GM12864 (cell line): Measurements from ENCODE around the gene STARD9.
"Not testable (repeated sequence)": the region's sequence is repeated elsewhere in the genome, so short reads cannot be mapped to it uniquely, and the experiment has no call there.

ENCODE experiments used
- DNase-seq: peaks from one replicate; pipeline ENCODE4 v3.0.0-alpha.2; 2011; ENCODE audit warnings: low read depth
- H3K4me3 ChIP-seq: 2 replicates; pipeline ENCODE4 v1.5.1; 2011; ENCODE audit warnings: mild to moderate bottlenecking, low read depth, low read length, control low read depth
- TF ChIP-seq, protein P1 (sequence below): IDR thresholded peaks from 2 replicates; pipeline ENCODE4 v1.5.1; 2011; ENCODE audit warnings: low read depth, mild to moderate bottlenecking, moderate library complexity, low read length, control low read depth, inconsistent platforms; ENCODE audit errors: missing control alignments

The STARD9 gene

DNA sequence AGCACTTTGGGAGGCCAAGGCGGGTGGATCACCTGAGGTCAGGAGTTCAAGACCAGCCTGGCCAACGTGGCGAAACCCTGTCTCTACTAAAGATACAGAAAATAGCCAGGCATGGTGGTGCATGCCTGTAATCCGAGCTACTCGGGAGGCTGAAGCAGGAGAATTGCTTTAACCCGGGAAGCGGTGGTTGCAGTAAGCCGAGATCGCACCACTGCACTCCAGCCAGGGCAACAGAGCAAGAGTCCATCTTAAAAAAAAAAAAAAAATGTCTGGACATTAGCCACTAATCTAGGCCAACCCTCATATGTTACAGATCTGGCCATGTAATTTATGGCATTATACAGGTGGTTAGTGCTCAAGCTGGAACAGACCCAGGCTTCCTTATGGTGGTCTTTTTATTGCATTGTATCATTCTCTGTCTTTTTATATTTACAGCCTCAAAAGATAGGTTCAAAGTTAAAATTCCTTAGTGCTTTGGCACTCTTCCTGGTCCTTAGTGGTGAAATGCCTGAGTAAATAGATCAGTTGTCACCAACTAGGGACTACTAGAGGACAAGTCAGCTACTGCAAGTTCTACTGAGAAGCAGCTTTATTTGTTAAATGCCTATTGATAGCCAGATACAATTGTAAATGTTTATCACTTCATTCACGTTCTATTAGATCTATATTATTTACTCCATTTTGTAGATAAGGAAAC, 16.0 kb downstream of the STARD9 start:
- TF ChIP-seq, protein P1, sequence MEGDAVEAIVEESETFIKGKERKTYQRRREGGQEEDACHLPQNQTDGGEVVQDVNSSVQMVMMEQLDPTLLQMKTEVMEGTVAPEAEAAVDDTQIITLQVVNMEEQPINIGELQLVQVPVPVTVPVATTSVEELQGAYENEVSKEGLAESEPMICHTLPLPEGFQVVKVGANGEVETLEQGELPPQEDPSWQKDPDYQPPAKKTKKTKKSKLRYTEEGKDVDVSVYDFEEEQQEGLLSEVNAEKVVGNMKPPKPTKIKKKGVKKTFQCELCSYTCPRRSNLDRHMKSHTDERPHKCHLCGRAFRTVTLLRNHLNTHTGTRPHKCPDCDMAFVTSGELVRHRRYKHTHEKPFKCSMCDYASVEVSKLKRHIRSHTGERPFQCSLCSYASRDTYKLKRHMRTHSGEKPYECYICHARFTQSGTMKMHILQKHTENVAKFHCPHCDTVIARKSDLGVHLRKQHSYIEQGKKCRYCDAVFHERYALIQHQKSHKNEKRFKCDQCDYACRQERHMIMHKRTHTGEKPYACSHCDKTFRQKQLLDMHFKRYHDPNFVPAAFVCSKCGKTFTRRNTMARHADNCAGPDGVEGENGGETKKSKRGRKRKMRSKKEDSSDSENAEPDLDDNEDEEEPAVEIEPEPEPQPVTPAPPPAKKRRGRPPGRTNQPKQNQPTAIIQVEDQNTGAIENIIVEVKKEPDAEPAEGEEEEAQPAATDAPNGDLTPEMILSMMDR, result peak; percentile 58
- DNase-seq, result no peak
- no peak overlapping the region for H3K4me3 ChIP-seq

- H3K4me3 ChIP-seq, result no peak overlapping the region
- DNase-seq, result no peak
- TF ChIP-seq, protein P1, result no peak
These were observed 17.3 kb downstream of the STARD9 start for GRCh38 chr15:42592716-42593115.

GRCh38 chr15:42593143-42593542, 17.7 kb downstream of the STARD9 start:
- no peak for DNase-seq
- TF ChIP-seq, protein P1, result no peak
- H3K4me3 ChIP-seq, result no peak overlapping the region

- no peak overlapping the region for H3K4me3 ChIP-seq
- TF ChIP-seq, protein P1, result no peak
- no peak for DNase-seq
These were observed 18.7 kb downstream of the STARD9 start for GRCh38 chr15:42594095-42594494.

- no peak for DNase-seq
- H3K4me3 ChIP-seq, result no peak overlapping the region
- TF ChIP-seq, protein P1, result no peak
These were observed 20.3 kb downstream of the STARD9 start for GRCh38 chr15:42595626-42596240.

- DNase-seq, H3K4me3 ChIP-seq: not testable (repeated sequence)
These were observed 25.9 kb downstream of the STARD9 start for GRCh38 chr15:42601316-42601715.

- H3K4me3 ChIP-seq, result no peak overlapping the region
- DNase-seq, result no peak
- TF ChIP-seq, protein P1, result no peak
These were observed 27.1 kb downstream of the STARD9 start for GRCh38 chr15:42602501-42602900.
